Mesenteric fat pad (tissue), 1 donor: ENCODE measurements around the gene RAD50. TPM values are rescaled to one million over a fixed set of nuclear protein-coding genes. Genes with fewer than 3 reads are reported as not detected.
"Not testable (repeated sequence)": the region's sequence is repeated elsewhere in the genome, so short reads cannot be mapped to it uniquely, and the experiment has no call there.

Experiments used
- DNase-seq: peaks from one replicate; pipeline ENCODE4 v3.0.0-alpha.2; 2020; ENCODE audit warnings: low spot score
- total RNA-seq: library from RNA; stranded (reverse); fragmentation: NEBNext Ultra II Directional; extraction: Animal tissue kit (Norgen Biotek cat#: 25700); gene quantifications from one replicate; pipeline ENCODE4 v1.2.1, GENCODE V29; 2021
- donor health status: DM: yes; HTN: yes; CAD: no.

RAD50 gene
- total RNA-seq, 1 donor from 2014 or later = 44.2 TPM

DNA sequence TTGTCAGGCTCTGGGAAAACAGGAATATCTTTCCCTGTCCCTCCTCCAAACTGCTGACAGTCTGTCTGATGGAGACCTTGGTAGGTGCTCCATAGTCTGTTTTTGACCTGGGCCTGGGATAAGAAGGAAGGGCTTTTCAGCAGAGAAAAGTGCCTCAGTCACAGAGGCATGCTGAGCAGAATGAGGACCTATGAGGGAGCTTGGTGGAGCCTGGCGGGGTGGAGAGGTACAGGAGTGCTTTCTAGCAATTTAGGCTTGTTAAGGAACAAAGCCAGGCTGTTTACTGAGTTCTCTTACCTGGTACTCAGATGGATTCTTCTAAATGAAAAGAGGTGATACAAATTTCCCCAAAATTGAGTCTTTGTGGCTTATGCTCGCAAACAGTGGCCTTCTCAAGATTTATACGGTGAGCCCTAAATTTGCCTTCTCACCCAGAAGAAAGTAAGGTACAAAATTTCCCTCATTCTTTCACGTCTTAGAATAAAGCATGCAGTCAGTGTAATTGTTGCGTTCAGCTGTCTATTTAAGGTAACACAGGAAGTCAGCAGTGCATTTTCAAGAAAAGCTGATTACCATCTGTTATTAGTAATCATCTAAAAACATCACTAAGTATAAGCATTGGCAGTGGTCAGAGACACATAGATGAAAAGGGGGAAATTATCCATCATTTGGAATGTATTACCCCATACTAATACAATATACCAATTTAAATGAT is 72.6 kb downstream of the RAD50 start:
- DNase-seq = no peak

DNA sequence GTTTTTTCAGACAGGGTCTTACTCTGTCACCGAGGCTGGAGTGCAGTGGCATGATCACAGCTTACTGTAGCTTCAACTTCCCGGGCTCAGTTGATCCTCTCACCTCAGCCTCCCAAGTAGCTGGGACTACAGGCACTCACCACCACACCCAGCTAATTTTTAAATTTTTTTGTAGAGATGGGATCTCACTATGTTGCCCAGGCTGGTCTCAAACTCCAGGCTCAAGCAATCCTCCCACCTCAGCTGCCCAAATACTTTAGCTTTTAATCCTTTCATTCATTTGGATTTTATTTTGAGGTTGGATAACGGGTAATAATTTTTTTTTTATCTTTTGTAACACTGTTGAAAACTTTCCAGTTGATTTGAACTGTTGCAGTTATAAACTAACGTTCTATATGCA is 76.8 kb downstream of the RAD50 start:
- DNase-seq = not testable (repeated sequence)

DNA sequence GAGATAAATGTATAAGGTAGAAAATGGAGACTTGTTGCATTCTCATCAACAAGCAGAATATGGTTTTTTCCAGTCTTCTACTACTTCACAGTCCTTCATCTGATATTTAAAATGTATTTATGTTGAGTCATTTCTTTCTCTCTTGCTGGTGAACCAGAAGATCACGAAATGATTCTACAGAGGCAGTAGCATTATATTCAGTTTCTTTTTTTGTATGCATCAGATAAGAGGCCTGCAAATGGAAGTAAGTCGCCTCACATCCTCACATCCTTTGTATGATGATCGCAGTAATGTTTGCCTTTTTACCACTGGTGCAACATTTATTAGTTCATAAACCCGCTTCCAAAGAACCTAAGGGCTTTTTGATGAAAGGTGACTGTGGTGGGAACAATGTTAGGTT is 79.1 kb downstream of the RAD50 start:
- no peak for DNase-seq

DNA sequence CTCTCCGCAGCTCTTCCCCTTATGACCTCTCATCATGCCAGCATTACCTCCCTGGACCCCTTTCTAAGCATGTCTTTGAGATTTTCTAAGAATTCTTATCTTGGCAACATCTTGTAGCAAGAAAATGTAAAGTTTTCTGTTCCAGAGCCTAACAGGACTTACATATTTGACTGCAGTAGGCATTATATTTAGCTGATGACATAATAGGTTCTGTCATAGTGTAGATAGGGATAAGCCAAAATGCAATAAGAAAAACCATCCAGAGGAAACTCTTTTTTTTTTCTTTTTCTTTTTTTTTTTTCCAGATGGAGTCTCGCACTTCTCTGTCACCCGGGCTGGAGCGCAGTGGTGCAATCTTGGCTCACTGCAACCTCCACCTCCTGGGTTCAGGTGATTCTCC is 80.5 kb downstream of the RAD50 start:
- DNase-seq = no peak

DNA sequence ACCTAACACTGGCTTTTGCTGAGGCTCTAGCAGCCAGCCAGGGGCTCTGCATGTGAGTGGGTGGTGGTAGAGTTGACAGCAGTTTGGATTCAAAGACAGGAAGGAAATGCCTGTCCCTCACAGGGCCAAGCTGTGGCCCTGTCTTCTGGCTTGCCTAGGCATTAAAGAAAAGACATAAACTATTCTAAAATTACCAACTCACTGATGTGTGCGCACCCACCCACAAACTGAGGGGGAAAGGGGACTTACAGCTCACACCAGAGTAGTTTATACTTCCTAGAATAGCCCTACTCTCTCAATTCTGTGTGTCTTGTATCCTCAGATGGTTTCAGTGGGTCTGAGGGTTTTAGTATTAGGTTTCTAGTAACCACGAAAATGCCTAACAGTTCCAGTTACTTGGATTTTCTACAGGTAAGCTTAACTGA is 82.9 kb downstream of the RAD50 start:
- DNase-seq = no peak

DNA sequence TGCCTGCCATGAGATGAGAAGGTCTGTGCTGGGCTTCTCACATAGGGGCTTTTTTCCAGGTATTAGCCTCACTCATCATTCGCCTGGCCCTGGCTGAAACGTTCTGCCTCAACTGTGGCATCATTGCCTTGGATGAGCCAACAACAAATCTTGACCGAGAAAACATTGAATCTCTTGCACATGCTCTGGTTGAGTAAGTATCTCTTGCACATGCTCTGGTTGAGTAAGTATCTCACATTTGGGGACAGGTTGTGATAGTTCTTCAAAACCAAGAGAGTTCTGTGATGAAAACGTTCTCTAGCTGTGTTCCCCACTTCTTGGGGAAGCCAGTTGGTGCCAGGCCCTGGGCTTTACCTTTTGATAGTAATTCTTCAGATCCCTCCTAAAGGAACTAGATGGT is 83.8 kb downstream of the RAD50 start:
- DNase-seq = no peak

DNA sequence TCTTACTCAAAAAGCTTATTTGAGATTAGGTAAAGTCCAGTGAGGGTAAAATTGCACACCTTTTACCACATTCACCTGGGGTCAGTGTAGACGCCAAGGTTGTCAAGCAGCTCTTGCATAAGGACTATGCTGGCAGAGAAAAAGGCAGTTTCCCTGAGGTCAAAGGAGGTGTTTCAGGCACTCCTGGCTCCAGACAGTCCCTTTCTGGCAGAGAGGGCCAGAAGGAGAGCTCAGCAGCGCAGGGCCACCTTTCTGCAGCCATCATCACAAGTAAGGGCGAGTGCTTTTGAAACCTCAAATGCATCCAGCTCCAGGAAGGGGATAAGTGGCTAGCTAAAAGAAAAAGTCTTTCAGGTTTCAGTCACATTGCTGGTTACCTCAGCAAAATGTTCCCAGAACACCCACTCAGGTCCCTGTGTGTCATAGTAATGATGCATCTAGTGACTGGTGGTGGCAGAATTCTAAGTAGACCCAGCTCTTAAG is 84.5 kb downstream of the RAD50 start:
- no peak for DNase-seq

DNA sequence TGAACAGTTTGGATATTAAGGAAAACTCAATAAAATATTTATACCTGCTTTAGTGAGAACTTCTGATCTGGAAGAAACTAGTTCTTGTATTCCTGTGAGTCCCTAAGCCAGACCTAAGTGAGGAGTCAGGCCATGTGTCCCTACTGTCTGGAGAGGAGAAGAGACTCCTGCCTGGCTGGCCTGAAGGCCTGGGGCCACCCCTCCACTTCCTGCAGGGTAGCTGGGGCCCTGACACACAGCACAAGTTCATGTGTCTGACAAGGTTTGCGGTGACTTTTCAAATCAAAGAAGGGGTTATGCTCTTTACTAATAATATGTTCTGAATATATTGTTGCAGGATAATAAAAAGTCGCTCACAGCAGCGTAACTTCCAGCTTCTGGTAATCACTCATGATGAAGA is 85.1 kb downstream of the RAD50 start:
- no peak for DNase-seq

DNA sequence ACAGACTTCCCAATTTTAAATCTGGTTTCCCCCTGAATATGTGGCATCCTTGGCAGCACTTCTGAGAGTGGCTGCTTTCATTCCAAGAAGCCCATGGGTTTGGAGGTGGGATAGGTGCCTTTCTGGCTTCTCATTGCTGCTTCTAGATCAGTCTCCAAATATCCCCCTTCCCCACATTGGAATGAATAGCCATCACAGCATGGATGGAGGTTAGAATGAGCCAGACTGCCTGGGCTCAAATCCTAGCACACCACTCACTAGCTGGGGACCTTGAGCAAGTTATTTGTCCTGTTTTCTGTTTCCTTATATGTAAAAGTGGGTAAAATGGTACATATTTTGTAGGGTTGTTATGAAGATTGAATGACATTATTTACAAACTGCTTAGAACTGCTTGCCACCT is 87.4 kb downstream of the RAD50 start:
- DNase-seq = no peak

DNA sequence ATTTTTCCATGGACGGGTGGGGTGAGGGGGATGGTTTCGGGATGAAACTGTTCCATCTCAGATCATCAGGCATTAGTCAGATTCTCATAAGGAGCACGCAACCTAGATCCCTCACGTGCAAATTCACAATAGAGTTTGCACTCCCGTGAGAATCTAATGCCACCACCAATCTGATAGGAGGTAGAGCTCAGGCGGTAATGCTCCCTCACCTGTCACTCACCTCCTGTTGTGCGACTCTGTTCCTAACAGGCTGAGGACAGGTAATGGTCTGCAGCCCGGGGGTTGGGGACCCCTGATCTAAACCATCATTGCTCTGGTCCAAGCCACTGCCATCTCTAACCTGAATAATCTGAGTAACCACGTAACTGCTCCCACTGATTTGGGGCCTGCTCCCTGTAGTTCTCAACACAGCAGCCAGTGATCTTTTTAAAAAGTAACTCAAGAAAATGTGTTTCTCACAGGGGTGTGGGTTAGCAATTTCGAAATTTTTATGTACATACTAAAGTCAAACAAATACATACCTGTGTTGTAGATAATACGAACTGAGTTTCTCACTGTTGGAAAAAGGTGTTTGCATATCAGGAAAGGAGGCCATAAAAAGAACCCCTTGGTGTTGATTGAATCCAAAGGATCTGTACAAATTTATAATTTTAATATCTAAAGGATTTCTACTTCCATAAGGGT is 89.9 kb downstream of the RAD50 start:
- DNase-seq = no peak

DNA sequence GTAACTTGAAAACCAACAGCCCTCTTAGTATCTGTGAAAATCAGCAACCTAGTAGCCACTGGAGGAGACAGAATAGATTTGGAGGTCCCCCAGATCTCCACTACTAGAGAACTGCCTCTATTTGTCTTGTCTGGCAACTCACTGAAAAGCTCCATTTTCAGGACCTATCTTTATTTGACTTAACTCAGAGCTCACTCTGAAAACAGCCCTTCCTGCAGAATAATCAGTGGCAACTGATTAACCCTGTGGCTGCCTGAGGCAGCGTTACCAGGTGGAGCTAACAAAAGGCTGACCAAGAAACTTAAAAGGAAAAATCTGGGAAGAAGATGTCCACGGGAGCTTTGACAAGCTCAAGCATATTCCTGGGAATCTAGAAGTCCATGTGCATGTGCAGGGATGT is 90.7 kb downstream of the RAD50 start:
- DNase-seq = no peak

DNA sequence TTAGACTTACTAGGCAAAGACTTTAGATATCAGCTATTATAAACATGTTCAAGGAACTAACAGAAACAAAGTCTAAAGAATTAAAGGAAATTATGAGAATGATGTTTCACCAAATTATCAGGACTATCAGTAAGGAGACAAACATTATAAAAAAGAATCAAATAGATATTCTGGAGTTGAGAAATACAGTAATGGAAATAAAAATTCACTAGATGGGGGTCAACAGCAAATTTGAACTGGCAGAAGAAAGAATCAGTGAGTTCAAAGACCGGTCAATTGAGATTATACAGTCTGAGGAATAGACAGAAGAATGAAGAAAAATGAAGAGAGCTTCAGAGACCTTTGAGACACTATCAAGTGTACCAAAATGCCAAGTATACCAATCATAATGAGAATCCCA is 91.6 kb downstream of the RAD50 start:
- no peak for DNase-seq

DNA sequence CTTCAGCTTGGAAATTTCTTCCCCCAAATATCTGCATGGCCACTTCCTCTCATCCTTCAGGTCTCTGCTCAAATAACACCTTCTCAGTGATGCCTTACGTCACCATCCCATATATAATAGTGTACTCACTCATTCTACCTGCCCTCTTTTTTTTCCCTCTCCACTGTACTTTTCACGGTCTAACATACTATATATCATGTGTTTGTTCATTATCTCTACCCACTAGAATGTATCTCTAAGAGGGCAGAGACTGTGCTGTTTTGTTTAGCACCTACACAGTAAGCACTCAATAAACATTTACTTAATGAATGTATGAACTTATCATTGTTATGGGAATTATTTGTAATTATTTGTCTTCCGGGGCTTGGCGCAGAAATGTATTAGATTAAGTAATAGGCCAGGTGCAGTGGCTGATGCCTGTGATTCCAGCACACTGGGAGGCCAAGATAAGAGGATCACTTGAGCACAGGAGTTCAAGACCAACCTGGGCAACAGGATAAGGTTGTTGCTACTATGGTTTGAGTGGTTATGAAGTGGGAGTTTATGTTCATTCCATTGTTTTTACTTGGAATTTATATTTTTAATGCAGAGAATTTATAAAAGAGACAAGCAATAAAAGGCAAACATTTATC is 95.2 kb downstream of the RAD50 start:
- no peak for DNase-seq

DNA sequence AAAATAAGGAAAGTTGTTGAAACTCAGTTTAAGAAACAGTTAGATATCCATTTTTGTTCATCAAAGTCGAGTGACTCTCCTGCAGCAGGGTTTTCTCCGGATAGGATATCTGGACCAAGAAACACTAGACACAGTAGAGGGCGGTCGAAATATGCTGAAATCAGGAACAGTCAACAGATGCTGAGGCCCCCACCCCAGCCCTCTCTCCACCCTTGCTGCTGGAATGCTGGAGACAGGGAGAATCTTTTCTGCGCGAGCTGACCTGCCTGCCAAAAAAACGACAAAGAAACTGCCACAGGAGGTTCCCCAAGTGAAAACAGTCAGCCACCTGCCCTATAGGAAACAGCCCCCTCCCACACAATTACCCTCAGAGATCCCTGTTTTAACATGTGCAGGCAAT is 96.9 kb downstream of the RAD50 start:
- DNase-seq = no peak

DNA sequence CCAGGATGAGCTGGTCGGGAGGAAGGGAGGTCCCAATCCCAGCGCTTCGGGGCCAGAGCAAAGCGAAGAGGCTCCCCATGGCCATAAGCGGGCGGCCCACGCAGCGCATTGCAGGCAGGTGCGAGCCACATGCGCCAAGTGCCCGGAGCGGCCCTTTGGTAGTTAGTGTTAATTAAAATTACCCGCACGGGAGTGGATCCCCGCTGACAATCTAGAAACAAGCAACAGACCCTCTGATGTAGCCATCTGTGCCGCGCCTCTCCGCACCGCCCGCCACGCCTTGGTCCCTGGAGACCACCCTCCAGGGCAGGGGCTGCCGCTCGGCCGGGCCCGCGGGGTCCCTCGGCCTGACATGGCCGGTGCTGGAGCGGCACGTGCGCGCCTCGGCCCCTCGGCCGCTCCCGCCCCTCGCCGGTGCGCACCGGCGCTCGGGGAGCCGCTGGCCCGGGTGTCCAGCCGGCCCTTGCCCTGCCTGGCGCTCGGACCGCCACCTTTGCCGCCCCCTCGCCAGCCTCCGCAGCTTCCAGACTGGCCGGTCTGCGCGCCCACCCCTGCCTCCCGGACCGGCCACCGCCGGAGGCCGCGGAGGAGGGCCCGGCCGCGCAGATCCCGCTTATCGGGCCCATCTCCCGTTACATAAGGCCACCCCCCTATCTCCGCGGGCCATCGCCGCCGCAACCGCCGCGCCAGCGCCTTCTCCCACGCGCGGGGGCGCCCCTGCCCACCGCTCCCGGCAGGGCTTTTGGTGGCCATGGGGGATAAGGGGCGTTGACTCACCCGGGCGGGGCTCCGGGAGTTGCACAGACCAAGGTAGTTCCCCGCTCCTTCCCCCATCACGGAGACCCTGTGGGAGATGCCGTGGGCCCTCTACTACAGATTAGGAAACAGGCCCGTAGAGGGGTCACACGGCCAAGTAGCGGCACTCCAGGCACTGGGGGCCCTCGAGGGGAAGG is 99.3 kb downstream of the RAD50 start:
- no peak for DNase-seq

DNA sequence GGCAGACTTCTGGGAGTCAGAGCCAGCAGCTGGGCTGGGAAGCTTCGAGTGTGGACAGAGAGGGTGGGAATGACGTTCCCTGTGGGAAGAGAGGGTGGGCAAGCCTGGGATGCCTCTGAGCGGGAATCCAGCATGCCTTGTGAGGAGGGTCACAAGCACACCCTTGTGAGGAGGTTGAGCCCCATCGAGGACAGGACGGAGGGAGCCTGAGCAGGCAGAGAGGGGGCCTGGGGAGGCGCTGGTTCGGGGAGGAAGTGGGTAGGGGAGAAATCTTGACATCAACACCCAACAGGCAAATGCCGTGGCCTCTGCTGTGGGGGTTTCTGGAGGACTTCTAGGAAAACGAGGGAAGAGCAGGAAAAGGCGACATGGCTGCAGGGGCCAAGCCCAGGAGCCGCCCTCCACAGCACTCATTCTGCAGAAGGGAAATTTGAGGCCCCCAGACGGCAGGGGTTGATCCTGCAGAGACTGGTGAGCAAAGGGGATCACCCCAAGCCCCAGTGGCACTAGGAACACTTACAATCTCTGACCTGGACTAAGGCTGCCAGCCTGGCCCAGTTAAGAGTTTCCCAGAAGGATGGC is 100.1 kb downstream of the RAD50 start:
- no peak for DNase-seq

DNA sequence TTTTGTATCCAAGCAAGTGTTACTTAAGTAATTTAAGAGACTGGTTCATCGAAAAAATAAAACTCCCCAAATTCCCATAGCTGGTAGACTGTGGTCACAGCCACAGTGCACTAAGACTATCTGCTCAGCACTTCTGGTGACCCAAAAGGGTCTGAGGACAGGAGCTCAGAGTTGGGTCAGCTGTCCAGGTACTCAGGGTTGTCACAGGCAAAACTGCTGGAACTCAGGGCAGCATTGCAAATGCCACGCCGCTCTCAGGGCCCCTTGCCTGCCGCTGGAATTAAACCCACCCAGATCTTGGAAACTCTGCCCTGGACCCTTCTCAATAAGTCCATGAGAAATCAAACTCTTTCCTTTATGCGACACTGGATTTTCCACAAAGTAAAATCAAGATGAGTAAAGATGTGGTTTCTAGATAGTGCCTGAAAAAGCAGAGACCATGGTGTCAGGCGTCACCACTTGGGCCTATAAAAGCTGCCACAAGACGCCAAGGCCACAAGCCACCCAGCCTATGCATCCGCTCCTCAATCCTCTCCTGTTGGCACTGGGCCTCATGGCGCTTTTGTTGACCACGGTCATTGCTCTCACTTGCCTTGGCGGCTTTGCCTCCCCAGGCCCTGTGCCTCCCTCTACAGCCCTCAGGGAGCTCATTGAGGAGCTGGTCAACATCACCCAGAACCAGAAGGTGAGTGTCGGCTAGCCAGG is 101.1 kb downstream of the RAD50 start, which contains the start of gene IL13:
Gene IL13, plus strand, starts transcription at position 498 of the 705 bp plus-strand sequence. Its CDS starts 14 bp downstream, at position 512.
- DNase-seq = no peak

DNA sequence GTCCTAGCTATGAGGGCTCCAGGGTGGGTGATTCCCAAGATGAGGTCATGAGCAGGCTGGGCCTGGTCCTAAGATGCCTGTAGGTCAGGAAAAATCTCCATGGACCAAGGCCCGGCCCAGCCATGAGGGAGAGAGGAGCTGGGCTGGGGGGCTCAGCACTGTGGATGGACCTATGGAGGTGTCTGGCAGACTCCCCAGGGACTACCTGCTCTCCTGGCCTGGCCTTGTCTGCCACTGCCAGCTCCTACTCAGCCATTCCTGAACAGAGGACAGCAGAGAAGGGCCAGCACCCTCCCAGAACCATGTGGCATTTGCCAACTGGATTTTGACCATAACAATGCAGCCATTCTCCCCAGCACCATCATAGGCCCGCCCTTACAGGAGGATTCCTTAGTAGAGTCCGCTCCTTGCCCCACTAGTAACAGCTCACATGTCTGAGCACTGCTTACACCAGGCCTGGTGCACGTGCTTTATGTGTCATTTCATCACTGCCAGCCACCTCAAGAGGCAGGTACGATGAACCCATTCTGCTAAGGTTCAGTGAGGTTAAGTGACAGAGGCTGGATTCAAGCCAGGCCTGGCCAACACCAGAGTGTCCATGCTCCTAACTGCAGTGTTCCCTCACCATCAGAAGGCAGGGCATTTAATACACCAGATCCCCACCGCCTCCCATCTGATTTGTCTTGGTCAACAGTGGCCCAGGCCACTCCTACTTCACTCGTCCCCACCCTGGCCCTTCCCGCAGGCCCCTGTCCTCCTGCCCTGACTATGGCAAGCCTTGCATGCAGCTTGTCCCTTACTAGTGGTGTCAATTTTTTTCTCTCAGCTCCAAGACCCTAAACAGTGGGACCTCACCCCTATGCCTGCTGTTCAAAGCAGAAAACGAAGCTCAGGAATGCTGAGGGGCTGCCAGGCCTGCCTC is 101.9 kb downstream of the RAD50 start:
- DNase-seq = no peak
